ENCODE measurements around the gene CXCL14. TPM values are rescaled to one million over a fixed set of nuclear protein-coding genes. Genes with fewer than 3 reads are reported as not detected.
A peak's percentile ranks its signal among the peaks of the same experiment; 100 is the strongest.

CXCL14 gene
- total and polyA plus RNA-seq, 2 of the 4 experiments (the other 2 are of a cell fraction) = not detected

- Histone ChIP-seq H3K9me1 (ENCODE audit: insufficient read depth, low read length) (no peaks in the 10 kb centered on the region), H3K79me1 (ENCODE audit: low read depth in 1 of 2, low read length in 2 of 2) (no peaks in the 10 kb centered on the region), H3K4me3 (ENCODE audit: insufficient read depth, low read depth, low read length) (no peak overlapping the region), H2BK15ac (ENCODE audit: low read depth, low read length) (no peak overlapping the region), H2BK120ac (ENCODE audit: low read depth, low read length) (no peak overlapping the region), H3K9me3 (ENCODE audit: control insufficient read depth, insufficient read depth, low read length) (no peaks in the 10 kb centered on the region), H2BK20ac (ENCODE audit: low read depth, low read length) (no peak overlapping the region), H4K5ac (ENCODE audit: low read depth, low read length) (no peak overlapping the region), H4K20me1 (ENCODE audit: insufficient read depth, low read length) (no peaks in the 10 kb centered on the region), H4K91ac (ENCODE audit: insufficient read depth, low read depth, low read length) (no peak overlapping the region), H2AK9ac (replicated peaks; ENCODE audit: low read depth, low read length, poor library complexity) (no peak overlapping the region), H3K9ac (ENCODE audit: low read depth, low read length) (no peak overlapping the region), H3K27ac (ENCODE audit: insufficient read depth, low read length) (no peak overlapping the region), H3K4me1 (ENCODE audit: control insufficient read depth, insufficient read depth, low read length) (no peaks in the 10 kb centered on the region), H3K36me3 (ENCODE audit: control insufficient read depth, insufficient read depth, low read length) (no peaks in the 10 kb centered on the region), H3K14ac (replicated peaks; ENCODE audit: low read depth, low read length) (no peak overlapping the region), H2AK5ac (ENCODE audit: low read depth, low read length) (no peak overlapping the region), H3K56ac (ENCODE audit: extremely low read depth, insufficient read depth, low read length) (no peak overlapping the region), H3K4ac (ENCODE audit: low read depth, low read length) (no peak overlapping the region), H2AFZ (replicated peaks; ENCODE audit: low read length, poor library complexity) (no peak overlapping the region), H3K4me2 (ENCODE audit: low read depth, low read length) (no peak overlapping the region), H2BK5ac (ENCODE audit: low read depth, low read length, poor library complexity, severe bottlenecking) (no peak overlapping the region), H3K18ac (ENCODE audit: low read depth, low read length) (no peak overlapping the region), H3K27me3 (ENCODE audit: control insufficient read depth, insufficient read depth, low read length) (peaks cover 22% of the 10 kb centered on the region), H3K23ac (ENCODE audit: low read depth, low read length) (no peak overlapping the region), H4K8ac (ENCODE audit: low read depth in 2 of 2, low read length in 2 of 2) (no peak overlapping the region)
- dilution Hi-C loops (cut with HindIII; ENCODE audit: low sequenced_read_pairs, unreplicated experiment) = loop anchor here (25.0 kb wide), 1 partner anchor 105 kb away; the partner anchor contains the start of gene TIFAB
- intact Hi-C loops (cut with micrococcal nuclease) = loop anchor here (10.0 kb wide), 1 partner anchor 647 kb away; no protein-coding TSS in a partner anchor
- ChIA-PET POLR2A (ENCODE audit: unreplicated experiment) (no interaction called here), CTCF (interaction anchor here (0.5 to 5.4 kb wide), 4 partner anchors 14 to 262 kb away, joined by 3 to 56 read pairs (median 20); no protein-coding TSS in a partner anchor)
- peak; percentile 83 for ATAC-seq (ENCODE audit: low read depth)
- BruUV-seq (replicated peaks) = no TSS peak
- 0% methylated on average over 1 of the region's 4 CpGs; no CpG with 5 or more reads in 1 of the 2 experiments for WGBS, 2 experiments (ENCODE audit: extremely low coverage in 2 of 2, insufficient read length in 1 of 2)
- DNase-seq = peak; percentile 35
- in situ Hi-C loops (cut with MboI; ENCODE audit: low sequenced_read_pairs) = loop anchor here (10.0 to 25.0 kb wide), 2 partner anchors 267 to 645 kb away; partner anchors contain the start of gene SLC25A48
- TF ChIP-seq USF2 (IDR thresholded peaks at IDR 0.05; ENCODE audit: low read depth, low read length) (no peak), NFE2L2 (IDR thresholded peaks at IDR 0.05; ENCODE audit: low read depth, low read length) (no peak), MXI1 (IDR thresholded peaks at IDR 0.05; ENCODE audit: borderline replicate concordance, low read depth, low read length) (no peak), POLR2A (IDR thresholded peaks at IDR 0.05; ENCODE audit: low read depth, low read length) (no peak), ELK1 (IDR thresholded peaks at IDR 0.05; ENCODE audit: borderline replicate concordance, low read depth, low read length) (no peak), CEBPB (IDR thresholded peaks at IDR 0.05; ENCODE audit: low read depth, low read length) (no peak), RAD21 (IDR thresholded peaks at IDR 0.05; ENCODE audit: low read length) (no peak), CHD1 (IDR thresholded peaks at IDR 0.05; ENCODE audit: low read depth, low read length) (no peak), SMC3 (IDR thresholded peaks at IDR 0.05; ENCODE audit: low read depth, low read length) (no peak), MAFK (IDR thresholded peaks at IDR 0.05; ENCODE audit: low read depth, low read length) (no peak), CTCF (conservative IDR thresholded peaks at IDR 0.05; ENCODE audit: low read depth, low read length) (no peak), RFX5 (IDR thresholded peaks at IDR 0.05; ENCODE audit: low read depth, low read length) (no peak), BHLHE40 (IDR thresholded peaks at IDR 0.05; ENCODE audit: low read depth, low read length) (no peak), FOS (IDR thresholded peaks at IDR 0.05; ENCODE audit: low read depth, low read length) (no peak), RCOR1 (IDR thresholded peaks at IDR 0.05; ENCODE audit: insufficient replicate concordance, low read length) (no peak), MAZ (IDR thresholded peaks at IDR 0.05; ENCODE audit: borderline replicate concordance, low read depth, low read length) (no peak)
Measured at GRCh38 chr5:135567661-135568060, 11.1 kb downstream of the CXCL14 start.

All from IMR-90 (cell line).